HEK293T (cell line): Measurements from ENCODE around the gene PCDHA8.

Source experiments
- CTCF ChIA-PET: fragments of 350-600 bp; formaldehyde crosslinking; extraction: SDS; loops from one replicate; lab custom pipeline; 2021; ENCODE audit warnings: antibody characterized with exemption, inconsistent platforms; lab: Yijun Ruan, JAX
- POLR2A ChIA-PET: fragments of 350-600 bp; formaldehyde crosslinking; extraction: SDS; loops from one replicate; lab custom pipeline; 2020; ENCODE audit warnings: antibody characterized with exemption, inconsistent platforms; lab: Yijun Ruan, JAX
- DNase-seq: peaks from one replicate; pipeline ENCODE4 v3.0.0; 2012; ENCODE audit warnings: mixed read lengths; ENCODE audit errors: extremely low spot score
- ARNT ChIP-seq: fragments of 450-650 bp; IDR thresholded peaks from 2 replicates; pipeline ENCODE4 v1.6.1; 2017; ENCODE audit warnings: mild to moderate bottlenecking
- BHLHE40 ChIP-seq: fragments of 450-650 bp; IDR thresholded peaks from 2 replicates; pipeline ENCODE4 v1.6.1; 2016; ENCODE audit warnings: mild to moderate bottlenecking, moderate library complexity, borderline replicate concordance
- CTBP1 ChIP-seq: fragments of 450-650 bp; IDR thresholded peaks from 2 replicates; pipeline ENCODE4 v1.6.1; 2016; ENCODE audit warnings: borderline replicate concordance
- ELF4 ChIP-seq: fragments of 450-650 bp; IDR thresholded peaks from 2 replicates; pipeline ENCODE4 v1.6.1; 2017; ENCODE audit warnings: antibody characterized with exemption
- FOXA1 ChIP-seq: fragments of 450-650 bp; IDR thresholded peaks from 2 replicates; pipeline ENCODE4 v1.6.1; 2016; ENCODE audit warnings: mild to moderate bottlenecking
- FOXK2 ChIP-seq: fragments of 450-650 bp; IDR thresholded peaks from 2 replicates; pipeline ENCODE4 v1.6.1; 2016; ENCODE audit warnings: mild to moderate bottlenecking
- FOXM1 ChIP-seq: fragments of 450-650 bp; IDR thresholded peaks from 2 replicates; pipeline ENCODE4 v1.6.1; 2017; ENCODE audit warnings: mild to moderate bottlenecking, borderline replicate concordance
- HDGF ChIP-seq: fragments of 450-650 bp; IDR thresholded peaks from 2 replicates; pipeline ENCODE4 v1.6.1; 2017; ENCODE audit warnings: antibody characterized with exemption, borderline replicate concordance
- L3MBTL2 ChIP-seq: fragments of 450-650 bp; conservative IDR thresholded peaks from 2 replicates; pipeline ENCODE4 v1.6.1; 2016; ENCODE audit warnings: mild to moderate bottlenecking
- LEF1 ChIP-seq: fragments of 450-650 bp; IDR thresholded peaks from 2 replicates; pipeline ENCODE4 v1.6.1; 2017; ENCODE audit warnings: mild to moderate bottlenecking, borderline replicate concordance
- NFRKB ChIP-seq: fragments of 450-650 bp; IDR thresholded peaks from 2 replicates; pipeline ENCODE4 v1.6.1; 2016; ENCODE audit warnings: mild to moderate bottlenecking, moderate library complexity
- SP1 ChIP-seq: fragments of 450-650 bp; IDR thresholded peaks from 2 replicates; pipeline ENCODE4 v1.6.1; 2017
- SUZ12 ChIP-seq: fragments of 450-650 bp; IDR thresholded peaks from 2 replicates; pipeline ENCODE4 v1.6.1; 2016; ENCODE audit warnings: mild to moderate bottlenecking
- TARDBP ChIP-seq: fragments of 450-650 bp; IDR thresholded peaks from 2 replicates; pipeline ENCODE4 v1.6.1; 2016
- ZNF384 ChIP-seq: fragments of 450-650 bp; IDR thresholded peaks from 2 replicates; pipeline ENCODE4 v1.6.1; 2016
- TF ChIP-seq, protein P1 (sequence below): fragments of 450-650 bp; IDR thresholded peaks from 2 replicates; pipeline ENCODE4 v1.6.1; 2016

The PCDHA8 gene

DNA sequence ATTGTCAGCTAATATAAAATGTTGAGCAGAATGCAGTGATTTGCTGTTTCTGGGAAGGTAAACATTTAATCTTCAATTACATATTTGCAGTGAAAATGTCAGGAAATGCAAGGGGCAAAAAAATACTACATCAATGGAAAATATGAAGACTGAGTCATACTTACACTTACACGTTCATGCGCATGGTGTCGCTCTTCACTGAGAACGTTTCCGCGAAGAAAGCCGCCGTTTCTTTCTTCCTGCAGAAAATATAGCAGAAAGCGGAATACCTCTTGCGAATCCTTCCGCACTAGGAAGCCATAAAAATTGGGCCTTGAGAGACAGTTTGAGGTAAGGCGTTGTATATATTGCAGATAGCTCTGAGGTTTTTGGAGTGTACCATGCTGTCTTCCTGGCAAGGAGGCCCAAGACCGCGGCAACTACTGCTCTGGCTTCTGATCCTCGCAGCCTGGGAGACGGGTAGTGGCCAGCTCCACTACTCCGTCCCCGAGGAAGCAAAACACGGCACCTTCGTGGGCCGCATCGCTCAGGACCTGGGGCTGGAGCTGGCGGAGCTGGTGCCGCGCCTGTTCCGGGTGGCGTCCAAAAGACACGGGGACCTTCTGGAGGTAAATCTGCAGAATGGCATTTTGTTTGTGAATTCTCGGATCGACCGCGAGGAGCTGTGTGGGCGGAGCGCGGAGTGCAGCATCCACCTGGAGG lies 41.1 kb downstream of the PCDHA8 start, which contains the start of gene PCDHA13:
PCDHA13 (plus strand) TSS at position 236 of the 702 bp plus-strand sequence; CDS start at position 381, 145 bp downstream.
- ChIA-PET POLR2A (no interaction called here), CTCF (no interaction called here)
- DNase-seq, result no peak
- TF ChIP-seq BHLHE40 (no peak), HDGF (no peak), L3MBTL2 (no peak), ARNT (no peak), LEF1 (no peak), TARDBP (no peak)
- TF ChIP-seq, protein P1, sequence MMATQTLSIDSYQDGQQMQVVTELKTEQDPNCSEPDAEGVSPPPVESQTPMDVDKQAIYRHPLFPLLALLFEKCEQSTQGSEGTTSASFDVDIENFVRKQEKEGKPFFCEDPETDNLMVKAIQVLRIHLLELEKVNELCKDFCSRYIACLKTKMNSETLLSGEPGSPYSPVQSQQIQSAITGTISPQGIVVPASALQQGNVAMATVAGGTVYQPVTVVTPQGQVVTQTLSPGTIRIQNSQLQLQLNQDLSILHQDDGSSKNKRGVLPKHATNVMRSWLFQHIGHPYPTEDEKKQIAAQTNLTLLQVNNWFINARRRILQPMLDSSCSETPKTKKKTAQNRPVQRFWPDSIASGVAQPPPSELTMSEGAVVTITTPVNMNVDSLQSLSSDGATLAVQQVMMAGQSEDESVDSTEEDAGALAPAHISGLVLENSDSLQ, result no peak

DNA sequence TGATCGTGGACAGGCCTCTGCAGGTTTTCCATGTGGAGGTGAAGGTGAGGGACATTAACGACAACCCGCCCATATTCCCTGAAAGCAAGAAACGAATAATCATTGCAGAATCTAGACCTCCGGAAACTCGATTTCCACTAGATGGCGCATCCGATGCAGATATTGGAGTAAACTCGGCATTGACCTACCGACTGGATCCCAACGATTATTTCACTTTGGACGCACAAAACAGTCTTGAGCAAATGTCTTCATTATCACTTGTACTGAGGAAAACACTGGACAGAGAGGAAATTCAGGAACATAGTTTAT lies 41.6 kb downstream of the PCDHA8 start:
- TF ChIP-seq TARDBP (no peak), ELF4 (no peak), HDGF (no peak), FOXA1 (no peak), ARNT (no peak), ZNF384 (no peak), CTBP1 (no peak), LEF1 (no peak), NFRKB (no peak), FOXM1 (no peak)
- TF ChIP-seq, protein P1, result no peak
- DNase-seq, result no peak
- POLR2A ChIA-PET, result no interaction called here

DNA sequence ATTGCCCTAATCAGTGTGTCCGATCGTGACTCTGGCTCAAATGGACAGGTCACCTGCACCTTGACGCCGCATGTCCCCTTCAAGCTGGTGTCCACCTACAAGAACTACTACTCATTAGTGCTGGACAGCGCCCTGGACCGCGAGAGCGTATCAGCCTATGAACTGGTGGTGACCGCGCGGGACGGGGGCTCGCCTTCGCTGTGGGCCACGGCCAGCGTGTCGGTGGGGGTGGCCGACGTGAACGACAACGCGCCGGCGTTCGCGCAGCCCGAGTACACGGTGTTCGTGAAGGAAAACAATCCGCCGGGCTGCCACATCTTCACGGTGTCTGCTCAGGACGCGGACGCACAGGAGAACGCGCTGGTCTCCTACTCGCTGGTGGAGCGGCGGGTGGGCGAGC lies 42.4 kb downstream of the PCDHA8 start:
- ChIA-PET POLR2A (no interaction called here), CTCF (no interaction called here)
- DNase-seq, result no peak
- TF ChIP-seq, protein P1, result no peak
- no peak for TF ChIP-seq ZNF384
- no peak for TF ChIP-seq SP1
- TF ChIP-seq FOXA1, result no peak
- no peak for TF ChIP-seq ARNT
- no peak for TF ChIP-seq BHLHE40
- TF ChIP-seq FOXK2, result no peak
- no peak for TF ChIP-seq CTBP1
- no peak for TF ChIP-seq TARDBP
- no peak for TF ChIP-seq LEF1
- TF ChIP-seq ELF4, result no peak
- TF ChIP-seq L3MBTL2, result no peak
- no peak for TF ChIP-seq HDGF
- no peak for TF ChIP-seq FOXM1
- no peak for TF ChIP-seq NFRKB
- no peak for TF ChIP-seq SUZ12

More for the DNA sequence above, 41.6 kb downstream of the PCDHA8 start:
- CTCF ChIA-PET, result no interaction called here

DNA sequence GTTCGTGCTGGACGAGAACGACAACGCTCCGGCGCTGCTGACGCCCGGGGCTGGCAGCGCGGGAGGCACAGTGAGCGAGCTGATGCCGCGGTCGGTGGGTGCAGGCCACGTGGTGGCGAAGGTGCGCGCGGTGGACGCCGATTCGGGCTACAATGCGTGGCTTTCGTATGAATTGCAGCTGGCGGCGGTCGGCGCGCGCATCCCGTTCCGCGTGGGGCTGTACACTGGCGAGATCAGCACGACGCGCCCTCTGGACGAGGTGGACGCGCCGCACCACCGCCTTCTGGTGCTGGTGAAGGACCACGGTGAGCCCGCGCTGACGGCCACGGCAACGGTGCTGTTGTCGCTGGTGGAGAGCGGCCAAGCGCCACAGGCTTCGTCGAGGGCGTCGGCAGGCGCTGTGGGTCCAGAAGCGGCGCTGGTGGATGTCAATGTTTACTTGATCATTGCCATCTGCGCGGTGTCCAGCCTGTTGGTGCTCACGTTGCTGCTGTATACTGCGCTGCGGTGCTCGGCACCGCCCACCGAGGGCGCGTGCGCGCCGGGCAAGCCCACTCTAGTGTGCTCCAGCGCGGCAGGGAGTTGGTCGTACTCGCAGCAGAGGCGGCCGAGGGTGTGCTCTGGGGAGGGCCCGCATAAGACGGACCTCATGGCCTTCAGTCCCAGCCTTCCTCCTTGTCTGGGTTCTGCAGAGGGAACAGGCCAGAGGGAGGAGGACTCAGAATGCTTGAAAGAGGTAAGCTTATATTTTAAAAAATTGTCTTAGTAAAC lies 43.1 kb downstream of the PCDHA8 start:
- POLR2A ChIA-PET, result no interaction called here
- DNase-seq, result no peak
- CTCF ChIA-PET, result no interaction called here
- TF ChIP-seq ELF4 (no peak), BHLHE40 (no peak), SUZ12 (no peak), L3MBTL2 (no peak), FOXA1 (no peak), FOXK2 (no peak), ZNF384 (no peak), FOXM1 (no peak), CTBP1 (no peak), SP1 (no peak), NFRKB (no peak), ARNT (no peak), HDGF (no peak)
- TF ChIP-seq, protein P1, result no peak
